HG03175 (cell line): ENCODE data around the gene DNAH6.
"Not testable (repeated sequence)": the region's sequence is repeated elsewhere in the genome, so short reads cannot be mapped to it uniquely, and the experiment has no call there.

Source experiments
- ATAC-seq: cut with Tn5 transposase; IDR thresholded peaks from one replicate; pipeline ENCODE4 v1.9.1; 2021; ENCODE audit warnings: mild to moderate bottlenecking, moderate library complexity; ENCODE audit not compliant: unreplicated experiment

DNAH6 gene

GRCh38 chr2:84858937-84859336 lies 342.6 kb downstream of the DNAH6 start:
- no peak for ATAC-seq

GRCh38 chr2:84861539-84861938 lies 345.2 kb downstream of the DNAH6 start:
- ATAC-seq, result no peak

GRCh38 chr2:84862006-84862405 lies 345.7 kb downstream of the DNAH6 start:
- no peak for ATAC-seq

GRCh38 chr2:84865181-84865783 lies 349.0 kb downstream of the DNAH6 start:
- ATAC-seq, result peak; percentile 83

GRCh38 chr2:84866122-84866521 lies 349.8 kb downstream of the DNAH6 start:
- ATAC-seq, result no peak

- not testable (repeated sequence) for ATAC-seq
Measured at GRCh38 chr2:84868327-84868726, 352.0 kb downstream of the DNAH6 start.
